GM12878 (cell line): Measurements from ENCODE around the gene PPID. TPM values are rescaled to one million over a fixed set of nuclear protein-coding genes. Genes with fewer than 3 reads are reported as not detected.

Experiments
- ATAC-seq: fragments of 200-7000 bp; cut with Tn5 transposase; 3 replicates; pipeline ENCODE4 v1.9.1; 2020; ENCODE audit warnings: mild to moderate bottlenecking, moderate library complexity
- BruUV-seq: library from RNA; stranded (reverse); fragments of 400-500 nt; replicated peaks from 2 replicates; lab custom pipeline; 2021; lab: Mats Ljungman, UMichigan
- CTCF ChIA-PET: fragments of 300-600 bp; sonication (Branson Sonifier 250); formaldehyde crosslinking; extraction: SDS; loops from one replicate; lab custom pipeline; 2021; ENCODE audit warnings: inconsistent platforms; lab: Yijun Ruan, JAX
- POLR2A ChIA-PET: fragments of 350-600 bp; formaldehyde crosslinking; extraction: SDS; loops from one replicate; lab custom pipeline; 2021; ENCODE audit warnings: inconsistent platforms; lab: Charles Lee
- RAD21 ChIA-PET: fragments of 300-600 bp; sonication (Branson Sonifier 250); formaldehyde crosslinking; loops from one replicate; lab custom pipeline; 2023; ENCODE audit warnings: antibody characterized with exemption; ENCODE audit not compliant: unreplicated experiment; lab: Charles Lee
- SMC1A ChIA-PET: fragments of 300-600 bp; sonication (Branson Sonifier 250); formaldehyde crosslinking; loops from one replicate; lab custom pipeline; 2023; ENCODE audit not compliant: unreplicated experiment, uncharacterized antibody; lab: Charles Lee
- DNase-seq: peaks from one replicate; pipeline ENCODE4 v3.0.0-alpha.2; 2011; ENCODE audit warnings: low read depth, low spot score
- FAIRE-seq: peaks from 3 replicates; lab custom pipeline; 2011; peaks lifted over from hg19 to GRCh38; lab: Jason Lieb, UNC
- H2AFZ ChIP-seq: 2 replicates; pipeline ENCODE4 v1.6.0; 2011; ENCODE audit warnings: low read depth, low read length, control low read depth; ENCODE audit not compliant: control insufficient read depth
- H3K27ac ChIP-seq: 2 replicates; pipeline ENCODE4 v1.5.1; 2011; ENCODE audit warnings: control low read depth; ENCODE audit not compliant: control insufficient read depth, insufficient read depth
- H3K27me3 ChIP-seq, 2 experiments: replicated peaks in 1 of 2; 2 replicates each; pipeline versions ENCODE4 v1.6.0 to v1.6.1; 2011; ENCODE audit warnings: low read length in 1 of 2; ENCODE audit not compliant: control insufficient read depth in 2 of 2, insufficient read depth in 2 of 2
- H3K36me3 ChIP-seq, 2 experiments: 2 replicates each; pipeline ENCODE4 v1.5.1; 2011; ENCODE audit warnings: low read length in 1 of 2; ENCODE audit not compliant: control insufficient read depth in 2 of 2, insufficient read depth in 2 of 2
- H3K4me1 ChIP-seq: 2 replicates; pipeline ENCODE4 v1.6.1; 2011; ENCODE audit warnings: mild to moderate bottlenecking, low read length, moderate library complexity, mixed read lengths; ENCODE audit not compliant: control insufficient read depth, insufficient read depth
- H3K4me2 ChIP-seq: 2 replicates; pipeline ENCODE4 v1.6.0; 2011; ENCODE audit warnings: control low read depth; ENCODE audit not compliant: control insufficient read depth, insufficient read depth
- H3K4me3 ChIP-seq: fragments of 200-600 bp; sonication (generic); 2 replicates; pipeline ENCODE4 v1.5.1; 2016
- H3K79me2 ChIP-seq: 2 replicates; pipeline ENCODE4 v1.6.0; 2011; ENCODE audit warnings: low read length; ENCODE audit not compliant: control insufficient read depth, insufficient read depth
- H3K9ac ChIP-seq: 2 replicates; pipeline ENCODE4 v1.8.0; 2011; ENCODE audit warnings: low read length, control low read depth, mixed read lengths; ENCODE audit not compliant: control insufficient read depth, insufficient read depth
- H3K9me3 ChIP-seq: replicated peaks from 3 replicates; pipeline ENCODE4 v1.5.1; 2011; ENCODE audit warnings: mild to moderate bottlenecking, low read length; ENCODE audit not compliant: control insufficient read depth, insufficient read depth
- H4K20me1 ChIP-seq: 2 replicates; pipeline ENCODE4 v1.6.0; 2011; ENCODE audit not compliant: control insufficient read depth, insufficient read depth
- CHD1 ChIP-seq: IDR thresholded peaks from 2 replicates; pipeline ENCODE4 v1.6.1; 2012; ENCODE audit warnings: low read depth, low read length, improper control_type of control experiment
- CHD4 ChIP-seq: fragments of 200-600 bp; sonication (generic); IDR thresholded peaks from 2 replicates; pipeline ENCODE4 v1.6.1; 2016; ENCODE audit warnings: mild to moderate bottlenecking
- E2F4 ChIP-seq: IDR thresholded peaks from 2 replicates; pipeline ENCODE4 v1.6.1; 2012; ENCODE audit warnings: low read depth, low read length, improper control_type of control experiment
- IKZF2 ChIP-seq, 2 experiments: fragments of 450-650 bp; IDR thresholded peaks; 2 replicates each; pipeline ENCODE4 v1.6.1; 2017; ENCODE audit warnings: mild to moderate bottlenecking in 2 of 2, moderate library complexity in 2 of 2
- JUNB ChIP-seq: IDR thresholded peaks from 2 replicates; pipeline ENCODE4 v1.6.1; 2016; ENCODE audit warnings: antibody characterized with exemption, mild to moderate bottlenecking
- JUND ChIP-seq: IDR thresholded peaks from 2 replicates; pipeline ENCODE4 v1.6.1; 2012; ENCODE audit warnings: low read depth, mild to moderate bottlenecking, low read length, improper control_type of control experiment, moderate library complexity
- MEF2B ChIP-seq: fragments of 450-650 bp; IDR thresholded peaks from 2 replicates; pipeline ENCODE4 v1.6.1; 2018; ENCODE audit warnings: mild to moderate bottlenecking, moderate library complexity; ENCODE audit not compliant: partially characterized antibody, poor library complexity, severe bottlenecking
- NFIC ChIP-seq: IDR thresholded peaks from 2 replicates; pipeline ENCODE4 v1.6.1; 2012; ENCODE audit warnings: low read depth, mild to moderate bottlenecking, inconsistent platforms, low read length, moderate library complexity
- PAX5 ChIP-seq: IDR thresholded peaks from 2 replicates; pipeline ENCODE4 v1.6.1; 2011; ENCODE audit warnings: low read depth, low read length, borderline replicate concordance
- RAD51 ChIP-seq: fragments of 450-650 bp; IDR thresholded peaks from 2 replicates; pipeline ENCODE4 v1.6.1; 2016; ENCODE audit warnings: moderate library complexity, mild to moderate bottlenecking, inconsistent platforms
- RBBP5 ChIP-seq: fragments of 200-600 bp; sonication (generic); conservative IDR thresholded peaks from 2 replicates; pipeline ENCODE4 v1.6.1; 2016
- TAF1 ChIP-seq: IDR thresholded peaks from 2 replicates; pipeline ENCODE4 v1.6.1; 2011; ENCODE audit warnings: mild to moderate bottlenecking, low read depth, low read length, borderline replicate concordance
- TCF12 ChIP-seq: IDR thresholded peaks from 2 replicates; pipeline ENCODE4 v1.6.1; 2011; ENCODE audit warnings: low read depth, mild to moderate bottlenecking, low read length
- TCF3 ChIP-seq: IDR thresholded peaks from 2 replicates; pipeline ENCODE4 v1.6.1; 2012; ENCODE audit warnings: low read depth, mild to moderate bottlenecking, low read length, borderline replicate concordance; ENCODE audit not compliant: insufficient read depth
- ZNF274 ChIP-seq: IDR thresholded peaks from one replicate; pipeline ENCODE4 v1.8.0; 2011; ENCODE audit not compliant: insufficient read length, insufficient read depth
- WGBS: methylation state at CpG from one replicate; pipeline ENCODE4 v1.1.6; 2016; ENCODE audit warnings: low lambda C conversion rate; ENCODE audit not compliant: insufficient replicate concordance, insufficient coverage; ENCODE audit errors: missing lambda C conversion rate; 5-methylcytosine and 5-hydroxymethylcytosine counted together
- in situ Hi-C: fragments of 300-500 bp; cut with MboI; formaldehyde crosslinking; loops from 9 replicates; pipeline ENCODE4 v1.14.3; 2018; ENCODE audit warnings: mixed read lengths
- intact Hi-C: fragments of 100-400 bp; cut with micrococcal nuclease; formaldehyde crosslinking; loops from one replicate; pipeline ENCODE4 v1.14.2; 2022; ENCODE audit not compliant: unreplicated experiment
- polyA plus RNA-seq, 11 experiments: library from polyadenylated mRNA; depleted of rRNA in 4 of 11; unstranded in 6 of 11; stranded (reverse) in 5 of 11; fragments of >200 nt; fragmentation: Nextera tagmentation in 4 of 11; fragmentation: Illumina TruSeq in 1 of 11; extraction: Ambion mirVana in 4 of 11; extraction: Trizol in 1 of 11; gene quantifications; 1 replicate in 1 of 11; 2 replicates in 10 of 11; pipeline versions ENCODE4 v1.2.1 to v1.2.3, GENCODE V29; 2011 to 2016; ENCODE audit warnings: inconsistent platforms in 2 of 11, missing spikeins in 2 of 11, low read depth in 1 of 11
- total RNA-seq, 4 experiments: library from RNA; depleted of rRNA in 3 of 4; stranded (reverse); fragments of >200 nt in 3 of 4; fragmentation: Illumina TruSeq in 1 of 4; extraction: Trizol in 1 of 4; gene quantifications; 2 replicates each; pipeline versions ENCODE4 v1.2.1 to v1.2.3, GENCODE V29; 2013 to 2021
- TF ChIP-seq, protein P1 (sequence below), 3 experiments: IDR thresholded peaks in 2 of 3; conservative IDR thresholded peaks in 1 of 3; 2 replicates each; pipeline ENCODE4 v1.5.1; 2011; ENCODE audit warnings: low read depth in 3 of 3, low read length in 3 of 3, mild to moderate bottlenecking in 3 of 3, control low read depth in 2 of 3, moderate library complexity in 2 of 3, inconsistent platforms in 1 of 3, mixed read lengths in 1 of 3; ENCODE audit not compliant: control insufficient read depth in 2 of 3, insufficient read depth in 1 of 3; ENCODE audit errors: extremely low read depth in 1 of 3
- TF ChIP-seq, protein P2 (sequence below): IDR thresholded peaks from 2 replicates; pipeline ENCODE4 v1.6.1; 2012; ENCODE audit warnings: mild to moderate bottlenecking, low read depth, low read length

Gene PPID
- total and polyA plus RNA-seq, 10 of the 15 experiments (the other 5 are each of a cell fraction or from before 2014, with no cell fraction given): 21.9 to 64.3 (median 39.5) TPM

DNA sequence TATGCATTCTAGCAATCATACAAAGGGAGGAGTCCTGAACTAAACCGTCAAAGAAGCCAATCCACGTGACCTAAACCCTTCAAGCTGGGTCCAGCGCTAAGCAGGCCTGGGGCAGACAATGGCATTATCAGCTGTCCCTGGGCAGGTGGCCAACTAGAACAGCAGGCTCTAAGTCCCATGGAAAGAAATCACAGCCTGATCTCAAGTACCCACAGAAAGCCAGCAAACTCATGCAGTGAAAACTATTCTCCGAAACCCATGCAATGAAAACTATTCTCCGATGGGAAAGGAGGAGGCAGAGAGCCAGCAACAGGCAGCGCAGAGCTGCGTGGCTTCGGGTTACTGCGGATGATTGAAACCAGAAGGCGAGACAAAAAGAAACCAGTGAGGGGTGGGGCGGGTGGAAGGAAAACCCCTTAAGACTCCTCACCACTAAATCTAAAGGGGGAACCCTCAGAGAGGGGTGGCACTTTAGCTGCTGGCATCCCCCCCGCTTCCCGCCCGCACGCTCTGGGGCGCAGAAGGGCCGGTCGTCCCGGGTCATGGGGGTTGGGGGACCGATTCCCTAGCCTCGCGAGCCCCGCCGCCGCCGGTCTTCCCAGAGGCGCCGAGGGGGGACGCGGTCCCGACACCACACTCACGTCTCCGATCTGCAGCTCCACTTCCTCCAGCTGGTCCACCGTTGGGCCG, 52.1 kb downstream of the PPID start:
- H3K79me2 ChIP-seq: peaks cover 37% of the 10 kb centered on the region
- intact Hi-C loops: no loop called here
- peak overlapping the region; percentile 82 for H2AFZ ChIP-seq
- peak; percentile 89 for TF ChIP-seq TAF1
- TF ChIP-seq PAX5: 0 out of 2 replicates have a peak, but pooled peaks have one; percentile 18
- TF ChIP-seq ZNF274: no peak
- TF ChIP-seq TCF3: 0 out of 2 replicates have a peak, but pooled peaks have one; percentile 7
- TF ChIP-seq JUND: 0 out of 2 replicates have a peak, but pooled peaks have one; percentile 6
- TF ChIP-seq CHD1: no peak
- TF ChIP-seq, protein P1, sequence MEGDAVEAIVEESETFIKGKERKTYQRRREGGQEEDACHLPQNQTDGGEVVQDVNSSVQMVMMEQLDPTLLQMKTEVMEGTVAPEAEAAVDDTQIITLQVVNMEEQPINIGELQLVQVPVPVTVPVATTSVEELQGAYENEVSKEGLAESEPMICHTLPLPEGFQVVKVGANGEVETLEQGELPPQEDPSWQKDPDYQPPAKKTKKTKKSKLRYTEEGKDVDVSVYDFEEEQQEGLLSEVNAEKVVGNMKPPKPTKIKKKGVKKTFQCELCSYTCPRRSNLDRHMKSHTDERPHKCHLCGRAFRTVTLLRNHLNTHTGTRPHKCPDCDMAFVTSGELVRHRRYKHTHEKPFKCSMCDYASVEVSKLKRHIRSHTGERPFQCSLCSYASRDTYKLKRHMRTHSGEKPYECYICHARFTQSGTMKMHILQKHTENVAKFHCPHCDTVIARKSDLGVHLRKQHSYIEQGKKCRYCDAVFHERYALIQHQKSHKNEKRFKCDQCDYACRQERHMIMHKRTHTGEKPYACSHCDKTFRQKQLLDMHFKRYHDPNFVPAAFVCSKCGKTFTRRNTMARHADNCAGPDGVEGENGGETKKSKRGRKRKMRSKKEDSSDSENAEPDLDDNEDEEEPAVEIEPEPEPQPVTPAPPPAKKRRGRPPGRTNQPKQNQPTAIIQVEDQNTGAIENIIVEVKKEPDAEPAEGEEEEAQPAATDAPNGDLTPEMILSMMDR (IDR thresholded peaks at IDR 0.05 in 2 of 3, conservative IDR thresholded peaks at IDR 0.05 in 1 of 3; ENCODE audit: control insufficient read depth in 2 of 3, extremely low read depth in 1 of 3, insufficient read depth in 1 of 3, low read depth in 3 of 3, low read length in 3 of 3): no peak
- peak; percentile 62 for TF ChIP-seq RAD51
- peak; percentile 26; the same call in 1 of the 2 replicates for TF ChIP-seq JUNB
- TF ChIP-seq RBBP5: 0 out of 2 replicates have a peak, but pooled peaks have one; percentile 28
- peak; percentile 43 to 62; a peak in 3 of 4 replicates for TF ChIP-seq IKZF2 (IDR thresholded peaks at IDR 0.05)
- no peak for TF ChIP-seq CHD4
- peak; percentile 29; the same call in 1 of the 2 replicates for TF ChIP-seq NFIC
- no peak for TF ChIP-seq TCF12
- TF ChIP-seq MEF2B: peak; percentile 25
- TF ChIP-seq, protein P2, sequence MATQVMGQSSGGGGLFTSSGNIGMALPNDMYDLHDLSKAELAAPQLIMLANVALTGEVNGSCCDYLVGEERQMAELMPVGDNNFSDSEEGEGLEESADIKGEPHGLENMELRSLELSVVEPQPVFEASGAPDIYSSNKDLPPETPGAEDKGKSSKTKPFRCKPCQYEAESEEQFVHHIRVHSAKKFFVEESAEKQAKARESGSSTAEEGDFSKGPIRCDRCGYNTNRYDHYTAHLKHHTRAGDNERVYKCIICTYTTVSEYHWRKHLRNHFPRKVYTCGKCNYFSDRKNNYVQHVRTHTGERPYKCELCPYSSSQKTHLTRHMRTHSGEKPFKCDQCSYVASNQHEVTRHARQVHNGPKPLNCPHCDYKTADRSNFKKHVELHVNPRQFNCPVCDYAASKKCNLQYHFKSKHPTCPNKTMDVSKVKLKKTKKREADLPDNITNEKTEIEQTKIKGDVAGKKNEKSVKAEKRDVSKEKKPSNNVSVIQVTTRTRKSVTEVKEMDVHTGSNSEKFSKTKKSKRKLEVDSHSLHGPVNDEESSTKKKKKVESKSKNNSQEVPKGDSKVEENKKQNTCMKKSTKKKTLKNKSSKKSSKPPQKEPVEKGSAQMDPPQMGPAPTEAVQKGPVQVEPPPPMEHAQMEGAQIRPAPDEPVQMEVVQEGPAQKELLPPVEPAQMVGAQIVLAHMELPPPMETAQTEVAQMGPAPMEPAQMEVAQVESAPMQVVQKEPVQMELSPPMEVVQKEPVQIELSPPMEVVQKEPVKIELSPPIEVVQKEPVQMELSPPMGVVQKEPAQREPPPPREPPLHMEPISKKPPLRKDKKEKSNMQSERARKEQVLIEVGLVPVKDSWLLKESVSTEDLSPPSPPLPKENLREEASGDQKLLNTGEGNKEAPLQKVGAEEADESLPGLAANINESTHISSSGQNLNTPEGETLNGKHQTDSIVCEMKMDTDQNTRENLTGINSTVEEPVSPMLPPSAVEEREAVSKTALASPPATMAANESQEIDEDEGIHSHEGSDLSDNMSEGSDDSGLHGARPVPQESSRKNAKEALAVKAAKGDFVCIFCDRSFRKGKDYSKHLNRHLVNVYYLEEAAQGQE: 0 out of 2 replicates have a peak, but pooled peaks have one; percentile 38
- TF ChIP-seq E2F4: no peak

More for the DNA sequence above, 52.1 kb downstream of the PPID start:
- H3K27ac ChIP-seq: peak overlapping the region; percentile 85
- FAIRE-seq (no peak), ATAC-seq (peak; percentile 59), DNase-seq (peak; percentile 30)
- BruUV-seq: no TSS peak
- H3K4me3 ChIP-seq: peak overlapping the region; percentile 89
- ChIA-PET POLR2A (interaction anchor here (0.8 to 1.4 kb wide), 3 partner anchors 8 to 150 kb away, joined by 3 read pairs; no protein-coding TSS in a partner anchor), RAD21 (interaction anchor here (1.3 kb wide), 2 partner anchors 180 to 507 kb away, joined by 3 read pairs; no protein-coding TSS in a partner anchor), CTCF (interaction anchor here (0.7 kb wide), 1 partner anchor 9 kb away, joined by 3 read pairs; no protein-coding TSS in a partner anchor), SMC1A (interaction anchor here (0.5 to 1.7 kb wide), 3 partner anchors 129 to 530 kb away, joined by 3 to 4 read pairs (median 4); no protein-coding TSS in a partner anchor)
- WGBS: under 1% methylated on average over 21 of the region's 35 CpGs
- H3K27me3 ChIP-seq: no peaks in the 10 kb centered on the region
- no peaks in the 10 kb centered on the region for H3K4me1 ChIP-seq
- peak overlapping the region; percentile 90 for H3K4me2 ChIP-seq
- no peaks in the 10 kb centered on the region for H4K20me1 ChIP-seq
- peaks cover 0 to 2% of the 10 kb centered on the region in 2 experiments; a peak in 1 of 4 replicates for H3K36me3 ChIP-seq
- no peaks in the 10 kb centered on the region for H3K9me3 ChIP-seq
- in situ Hi-C loops: no loop called here
- H3K9ac ChIP-seq: peak overlapping the region; percentile 88
